GM23338 (cell line): ENCODE results near the gene UBE3B. TPM values are rescaled to one million over a fixed set of nuclear protein-coding genes. Genes with fewer than 3 reads are reported as not detected.

Experiments
- ATAC-seq: fragments of 200-7000 bp; cut with Tn5 transposase; 3 replicates; pipeline ENCODE4 v1.9.1; 2020
- DNase-seq: peaks from one replicate; pipeline ENCODE4 v3.0.0-alpha.2; 2015; ENCODE audit warnings: low spot score
- H2AFZ ChIP-seq: fragments of 200-600 bp; sonication (generic); 2 replicates; pipeline ENCODE4 v1.8.0; 2016; ENCODE audit warnings: antibody characterized with exemption, mild to moderate bottlenecking, moderate library complexity
- H3F3A ChIP-seq: fragments of 200-600 bp; sonication (generic); replicated peaks from 2 replicates; pipeline ENCODE4 v1.8.0; 2017; ENCODE audit warnings: antibody characterized with exemption, mixed run types, low read depth
- H3K27ac ChIP-seq: fragments of 200-600 bp; sonication (generic); 2 replicates; pipeline ENCODE4 v1.6.1; 2016; ENCODE audit warnings: low read depth
- H3K27me3 ChIP-seq: fragments of 200-600 bp; sonication (generic); 2 replicates; pipeline ENCODE4 v1.8.0; 2016; ENCODE audit warnings: mild to moderate bottlenecking, mixed run types, moderate library complexity; ENCODE audit not compliant: insufficient read depth
- H3K36me3 ChIP-seq: fragments of 200-600 bp; sonication (generic); 2 replicates; pipeline ENCODE4 v1.8.0; 2016; ENCODE audit warnings: mild to moderate bottlenecking; ENCODE audit not compliant: insufficient read depth
- H3K4me1 ChIP-seq: fragments of 200-600 bp; sonication (generic); 2 replicates; pipeline ENCODE4 v1.8.0; 2016; ENCODE audit warnings: mild to moderate bottlenecking, moderate library complexity; ENCODE audit not compliant: insufficient read depth
- H3K4me2 ChIP-seq: fragments of 200-600 bp; sonication (generic); 2 replicates; pipeline ENCODE4 v1.7.1; 2017; ENCODE audit warnings: mixed run types
- H3K4me3 ChIP-seq: fragments of 200-600 bp; sonication (generic); 2 replicates; pipeline ENCODE4 v1.6.1; 2016; ENCODE audit warnings: mixed run types
- H3K79me2 ChIP-seq: fragments of 200-600 bp; sonication (generic); replicated peaks from 2 replicates; pipeline ENCODE4 v1.8.0; 2017; ENCODE audit warnings: mild to moderate bottlenecking; ENCODE audit not compliant: insufficient read depth
- H3K9me2 ChIP-seq: fragments of 200-600 bp; sonication (generic); 2 replicates; pipeline ENCODE4 v1.8.0; 2017; ENCODE audit not compliant: insufficient read depth
- H4K20me1 ChIP-seq: fragments of 200-600 bp; sonication (generic); replicated peaks from 2 replicates; pipeline ENCODE4 v1.8.0; 2017; ENCODE audit warnings: mild to moderate bottlenecking; ENCODE audit not compliant: insufficient read depth
- H3K27ac Mint-ChIP-seq: 2 replicates; pipeline ENCODE4 v1.8.0; 2020; ENCODE audit warnings: inconsistent platforms, mild to moderate bottlenecking, moderate library complexity, mixed read lengths
- H3K27me3 Mint-ChIP-seq: 3 replicates; pipeline ENCODE4 v1.8.0; 2022; ENCODE audit warnings: low read depth, mild to moderate bottlenecking, moderate library complexity, mixed read lengths, inconsistent platforms; ENCODE audit not compliant: insufficient read depth, poor library complexity
- H3K36me3 Mint-ChIP-seq: 3 replicates; pipeline ENCODE4 v1.8.0; 2021; ENCODE audit warnings: low read depth, mild to moderate bottlenecking, inconsistent platforms, moderate library complexity, mixed read lengths
- H3K4me1 Mint-ChIP-seq: 3 replicates; pipeline ENCODE4 v1.8.0; 2020; ENCODE audit warnings: mild to moderate bottlenecking, inconsistent platforms, mixed read lengths
- H3K4me3 Mint-ChIP-seq: 3 replicates; pipeline ENCODE4 v1.8.0; 2021; ENCODE audit warnings: moderate library complexity, mild to moderate bottlenecking, inconsistent platforms, mixed read lengths
- H3K9me3 Mint-ChIP-seq: 3 replicates; pipeline ENCODE4 v1.8.0; 2020; ENCODE audit warnings: moderate library complexity, mild to moderate bottlenecking, inconsistent platforms, mixed read lengths
- CREB1 ChIP-seq: fragments of 250-450 bp; sonication (Bioruptor Pico); IDR thresholded peaks from 2 replicates; pipeline ENCODE4 v1.5.0; 2020; ENCODE audit warnings: low read depth, mild to moderate bottlenecking, moderate library complexity
- CTCF ChIP-seq, 2 experiments: fragments of 200-600 bp in 1 of 2; sonication (generic) in 1 of 2; conservative IDR thresholded peaks; 2 replicates each; pipeline versions ENCODE4 v1.5.1 to v1.6.1; 2016 to 2017; ENCODE audit warnings: antibody characterized with exemption in 2 of 2, low read depth in 2 of 2, mild to moderate bottlenecking in 2 of 2, moderate library complexity in 1 of 2
- ETS1 ChIP-seq: IDR thresholded peaks from 2 replicates; pipeline ENCODE4 v1.6.1; 2016; ENCODE audit warnings: antibody characterized with exemption
- EZH2 ChIP-seq: fragments of 200-600 bp; sonication (generic); IDR thresholded peaks from one replicate; pipeline ENCODE4 v1.8.0; 2017; ENCODE audit warnings: antibody characterized with exemption, mild to moderate bottlenecking, low read depth; ENCODE audit not compliant: unreplicated experiment
- EZH2phosphoT487 ChIP-seq: fragments of 200-600 bp; sonication (generic); IDR thresholded peaks from one replicate; pipeline ENCODE4 v1.8.1; 2018; ENCODE audit warnings: antibody characterized with exemption; ENCODE audit not compliant: unreplicated experiment
- JUNB ChIP-seq: IDR thresholded peaks from one replicate; pipeline ENCODE4 v1.6.1; 2016; ENCODE audit warnings: antibody characterized with exemption; ENCODE audit not compliant: unreplicated experiment
- NANOG ChIP-seq: IDR thresholded peaks from 2 replicates; pipeline ENCODE4 v1.6.1; 2016; ENCODE audit warnings: antibody characterized with exemption, borderline replicate concordance
- POLR2AphosphoS5 ChIP-seq: IDR thresholded peaks from 2 replicates; pipeline ENCODE4 v1.6.1; 2016; ENCODE audit warnings: antibody characterized with exemption, low read depth
- REST ChIP-seq: IDR thresholded peaks from one replicate; pipeline ENCODE4 v1.6.1; 2018; ENCODE audit warnings: antibody characterized with exemption; ENCODE audit not compliant: unreplicated experiment
- STAT1 ChIP-seq: IDR thresholded peaks from one replicate; pipeline ENCODE4 v1.6.1; 2016; ENCODE audit warnings: antibody characterized with exemption; ENCODE audit not compliant: unreplicated experiment
- ZNF114 ChIP-seq: fragments of 250-450 bp; sonication (Bioruptor Pico); IDR thresholded peaks from 2 replicates; pipeline ENCODE4 v1.5.0; 2020; ENCODE audit warnings: mild to moderate bottlenecking, moderate library complexity
- ZNF331 ChIP-seq: fragments of 250-450 bp; sonication (Bioruptor Pico); IDR thresholded peaks from 2 replicates; pipeline ENCODE4 v1.5.0; 2020; ENCODE audit warnings: low read depth, mild to moderate bottlenecking, moderate library complexity
- ZNF462 ChIP-seq: fragments of 250-450 bp; sonication (Bioruptor Pico); IDR thresholded peaks from 2 replicates; pipeline ENCODE4 v1.5.0; 2020; ENCODE audit warnings: mild to moderate bottlenecking, moderate library complexity
- polyA plus RNA-seq: library from polyadenylated mRNA; unstranded; fragments of >200 nt; fragmentation: Nextera tagmentation; extraction: Ambion mirVana; gene quantifications from 2 replicates; pipeline ENCODE4 v1.2.1, GENCODE V29; 2016
- total RNA-seq: library from RNA; depleted of rRNA; stranded (reverse); fragments of >200 nt; shearing (Covaris generic); gene quantifications from 2 replicates; pipeline ENCODE4 v1.2.3, GENCODE V29; 2014

UBE3B gene
- total and polyA plus RNA-seq, 2 experiments from 2014 or later, result 20.8 TPM

GRCh38 chr12:109464642-109465351 lies 12.6 kb upstream of the UBE3B start:
- ATAC-seq, result no peak
- H3K4me3 Mint-ChIP-seq, result no peak overlapping the region
- Histone ChIP-seq H3K4me1 (peaks cover 63% of the 10 kb centered on the region), H2AFZ (no peak overlapping the region), H4K20me1 (peaks cover 17% of the 10 kb centered on the region), H3K4me3 (no peak overlapping the region), H3K36me3 (no peaks in the 10 kb centered on the region; the same call in 1 of the 2 replicates), H3K27me3 (no peaks in the 10 kb centered on the region), H3K79me2 (peaks cover 99% of the 10 kb centered on the region), H3K4me2 (peak overlapping the region; percentile 50; the same call in 1 of the 2 replicates), H3F3A (peaks cover 5% of the 10 kb centered on the region; the same call in 1 of the 2 replicates), H3K9me2 (no peaks in the 10 kb centered on the region), H3K27ac (no peak overlapping the region)
- DNase-seq, result no peak
- H3K4me1 Mint-ChIP-seq, result peaks cover 75% of the 10 kb centered on the region
- TF ChIP-seq CTCF (conservative IDR thresholded peaks at IDR 0.05; ENCODE audit: low read depth in 2 of 2), result no peak
- TF ChIP-seq POLR2AphosphoS5, result no peak
- no peak for TF ChIP-seq ZNF462 (CRISPR knock-in tag)
- TF ChIP-seq ZNF114 (CRISPR knock-in tag), result no peak
- TF ChIP-seq CREB1 (CRISPR knock-in tag), result no peak
- TF ChIP-seq STAT1, result no peak
- no peak for TF ChIP-seq ZNF331 (CRISPR knock-in tag)
- TF ChIP-seq EZH2phosphoT487, result no peak
- no peak for TF ChIP-seq NANOG
- TF ChIP-seq ETS1, result no peak
- TF ChIP-seq JUNB, result no peak
- TF ChIP-seq REST, result no peak
- TF ChIP-seq EZH2, result no peak
- H3K27me3 Mint-ChIP-seq, result peaks cover 13% of the 10 kb centered on the region
- no peak overlapping the region for H3K27ac Mint-ChIP-seq
- no peaks in the 10 kb centered on the region for H3K9me3 Mint-ChIP-seq
- peaks cover 26% of the 10 kb centered on the region for H3K36me3 Mint-ChIP-seq
